HFFc6 (cell line): ENCODE measurements around the gene MTRFR. TPM values are rescaled to one million over a fixed set of nuclear protein-coding genes. Genes with fewer than 3 reads are reported as not detected.
A peak's percentile ranks its signal among the peaks of the same experiment; 100 is the strongest.

Experiments used
- DNase-seq: peaks from one replicate; pipeline ENCODE4 v3.0.0-alpha.2; 2018
- H3K27ac Mint-ChIP-seq: 2 replicates; pipeline ENCODE4 v1.8.0; 2020; ENCODE audit warnings: mild to moderate bottlenecking, mixed read lengths
- H3K27me3 Mint-ChIP-seq: 2 replicates; pipeline ENCODE4 v1.8.0; 2021; ENCODE audit warnings: mild to moderate bottlenecking, moderate library complexity, mixed read lengths; ENCODE audit not compliant: insufficient read depth
- H3K36me3 Mint-ChIP-seq: 2 replicates; pipeline ENCODE4 v1.8.0; 2021; ENCODE audit warnings: low read depth, mixed read lengths
- H3K4me1 Mint-ChIP-seq: 2 replicates; pipeline ENCODE4 v1.8.0; 2020; ENCODE audit warnings: low read depth, mixed read lengths
- H3K4me3 Mint-ChIP-seq: 2 replicates; pipeline ENCODE4 v1.8.0; 2020; ENCODE audit warnings: mild to moderate bottlenecking, moderate library complexity, mixed read lengths
- H3K9me3 Mint-ChIP-seq: 2 replicates; pipeline ENCODE4 v1.8.0; 2020; ENCODE audit warnings: mild to moderate bottlenecking, mixed read lengths
- total RNA-seq, 6 experiments: library from RNA; stranded (reverse); fragmentation: NEBNext Ultra II Directional; extraction: Animal tissue kit (Norgen Biotek cat#: 25700); gene quantifications; 2 replicates in 1 of 6; 3 replicates in 5 of 6; pipeline ENCODE4 v1.2.3, GENCODE V29; 2021
- TF ChIP-seq, protein P1 (sequence below): fragments of 200-600 bp; sonication (generic); IDR thresholded peaks from 2 replicates; pipeline ENCODE4 v1.5.0; 2021; ENCODE audit warnings: antibody characterized with exemption, mild to moderate bottlenecking

The MTRFR gene
- total RNA-seq, 6 experiments from 2014 or later = 7.8 to 9.1 (median 8.8) TPM

DNA sequence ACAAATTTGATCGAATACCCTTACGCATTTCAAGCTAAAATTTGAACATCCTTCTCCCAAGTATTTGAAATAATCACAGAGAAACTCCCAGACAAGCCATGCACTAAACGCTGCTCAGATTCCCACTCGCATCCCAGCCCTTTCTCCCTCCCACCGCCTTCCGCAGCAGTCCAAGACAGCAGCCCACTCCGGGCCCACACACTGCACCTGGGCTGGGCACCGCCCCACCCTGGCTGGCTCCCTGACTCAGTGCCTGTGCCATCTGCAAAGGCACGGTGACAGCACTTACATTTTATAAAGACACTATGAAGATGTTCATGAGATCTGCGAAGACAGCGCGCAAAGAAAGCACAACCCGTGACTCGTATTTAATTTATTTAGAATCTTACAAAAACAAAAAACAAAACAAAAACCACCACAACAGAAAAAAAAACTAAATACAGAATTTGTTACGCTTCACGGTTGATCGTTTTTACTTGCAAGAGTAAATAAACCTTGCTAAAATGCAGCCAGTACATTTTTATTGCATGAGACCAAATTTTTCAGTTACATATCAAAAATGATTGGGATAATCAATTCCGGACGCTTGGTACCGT lies 55.6 kb downstream of the MTRFR start:
- Mint-ChIP-seq H3K27ac (no peak overlapping the region), H3K9me3 (no peaks in the 10 kb centered on the region), H3K4me1 (peaks cover 6% of the 10 kb centered on the region), H3K36me3 (peaks cover 8% of the 10 kb centered on the region; the same call in 1 of the 2 replicates), H3K4me3 (no peak overlapping the region), H3K27me3 (peaks cover 2% of the 10 kb centered on the region; the same call in 1 of the 2 replicates)
- DNase-seq = no peak
- TF ChIP-seq, protein P1, sequence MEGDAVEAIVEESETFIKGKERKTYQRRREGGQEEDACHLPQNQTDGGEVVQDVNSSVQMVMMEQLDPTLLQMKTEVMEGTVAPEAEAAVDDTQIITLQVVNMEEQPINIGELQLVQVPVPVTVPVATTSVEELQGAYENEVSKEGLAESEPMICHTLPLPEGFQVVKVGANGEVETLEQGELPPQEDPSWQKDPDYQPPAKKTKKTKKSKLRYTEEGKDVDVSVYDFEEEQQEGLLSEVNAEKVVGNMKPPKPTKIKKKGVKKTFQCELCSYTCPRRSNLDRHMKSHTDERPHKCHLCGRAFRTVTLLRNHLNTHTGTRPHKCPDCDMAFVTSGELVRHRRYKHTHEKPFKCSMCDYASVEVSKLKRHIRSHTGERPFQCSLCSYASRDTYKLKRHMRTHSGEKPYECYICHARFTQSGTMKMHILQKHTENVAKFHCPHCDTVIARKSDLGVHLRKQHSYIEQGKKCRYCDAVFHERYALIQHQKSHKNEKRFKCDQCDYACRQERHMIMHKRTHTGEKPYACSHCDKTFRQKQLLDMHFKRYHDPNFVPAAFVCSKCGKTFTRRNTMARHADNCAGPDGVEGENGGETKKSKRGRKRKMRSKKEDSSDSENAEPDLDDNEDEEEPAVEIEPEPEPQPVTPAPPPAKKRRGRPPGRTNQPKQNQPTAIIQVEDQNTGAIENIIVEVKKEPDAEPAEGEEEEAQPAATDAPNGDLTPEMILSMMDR = no peak

GRCh38 chr12:123289911-123290310 lies 56.7 kb downstream of the MTRFR start:
- no peaks in the 10 kb centered on the region for H3K9me3 Mint-ChIP-seq

DNA sequence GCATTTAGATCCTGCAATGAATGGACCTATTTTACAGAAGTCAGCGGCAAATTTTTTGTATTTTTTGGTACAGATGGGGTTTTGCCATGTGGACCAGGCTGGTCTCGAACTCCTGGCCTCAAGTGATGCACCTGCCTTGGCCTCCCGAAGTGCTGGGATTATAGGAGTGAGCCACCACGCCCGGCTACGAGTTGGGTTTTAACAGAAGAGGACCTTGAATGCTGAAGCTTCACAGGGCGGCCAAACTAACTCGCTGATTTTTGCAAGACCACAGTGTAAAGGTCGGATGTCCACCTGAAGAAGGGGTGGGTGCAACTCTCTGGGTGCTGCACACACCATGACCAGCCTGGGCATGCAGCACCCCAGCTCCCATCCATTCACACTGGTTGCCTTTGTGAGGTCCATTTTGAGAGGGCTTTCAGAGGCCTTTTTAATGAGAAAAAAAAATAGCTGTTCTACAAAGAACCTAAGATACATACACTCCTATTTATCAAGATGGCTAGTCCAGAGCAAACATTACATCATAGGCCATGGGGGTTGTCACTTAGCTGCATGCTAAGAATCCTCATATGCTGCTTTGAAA lies 60.0 kb downstream of the MTRFR start:
- no peak overlapping the region for H3K27ac Mint-ChIP-seq
- no peak overlapping the region for H3K4me3 Mint-ChIP-seq
- peaks cover 27% of the 10 kb centered on the region for H3K36me3 Mint-ChIP-seq
- no peaks in the 10 kb centered on the region for H3K9me3 Mint-ChIP-seq
- no peaks in the 10 kb centered on the region for H3K4me1 Mint-ChIP-seq
- peaks cover 2% of the 10 kb centered on the region for H3K27me3 Mint-ChIP-seq
- DNase-seq = no peak
- TF ChIP-seq, protein P1 = no peak

More at GRCh38 chr12:123289911-123290310, 56.7 kb downstream of the MTRFR start:
- Mint-ChIP-seq H3K27ac (no peak overlapping the region), H3K4me1 (peaks cover 6% of the 10 kb centered on the region), H3K27me3 (peaks cover 2% of the 10 kb centered on the region; the same call in 1 of the 2 replicates), H3K36me3 (peaks cover 8% of the 10 kb centered on the region; the same call in 1 of the 2 replicates), H3K4me3 (no peak overlapping the region)
- TF ChIP-seq, protein P1 = no peak
- DNase-seq = no peak

DNA sequence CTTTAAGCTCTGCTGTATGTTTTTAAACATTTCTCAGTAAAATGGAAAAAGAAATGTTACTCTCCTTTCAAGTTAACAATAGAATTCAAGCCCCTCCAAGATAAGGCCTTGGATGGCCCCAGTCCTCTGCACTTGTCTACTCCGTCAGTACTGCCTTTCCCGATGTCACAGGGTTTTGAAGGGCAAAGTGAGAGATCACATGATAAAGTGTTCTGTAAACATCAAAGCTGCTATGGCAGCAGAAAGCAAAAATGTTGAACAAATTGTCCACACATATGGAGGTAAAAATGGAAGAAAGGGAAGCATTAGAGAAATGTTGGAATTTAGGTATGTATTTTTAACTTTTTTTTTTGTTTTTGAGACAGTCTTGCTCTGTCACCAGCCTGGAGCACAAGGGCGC lies 71.9 kb downstream of the MTRFR start:
- Mint-ChIP-seq H3K36me3 (peaks cover 33% of the 10 kb centered on the region), H3K4me3 (no peak overlapping the region), H3K27ac (peak overlapping the region; percentile 18; the same call in 1 of the 2 replicates), H3K27me3 (peaks cover 5% of the 10 kb centered on the region; the same call in 1 of the 2 replicates), H3K9me3 (no peaks in the 10 kb centered on the region), H3K4me1 (no peaks in the 10 kb centered on the region)
- TF ChIP-seq, protein P1 = no peak
- DNase-seq = no peak

DNA sequence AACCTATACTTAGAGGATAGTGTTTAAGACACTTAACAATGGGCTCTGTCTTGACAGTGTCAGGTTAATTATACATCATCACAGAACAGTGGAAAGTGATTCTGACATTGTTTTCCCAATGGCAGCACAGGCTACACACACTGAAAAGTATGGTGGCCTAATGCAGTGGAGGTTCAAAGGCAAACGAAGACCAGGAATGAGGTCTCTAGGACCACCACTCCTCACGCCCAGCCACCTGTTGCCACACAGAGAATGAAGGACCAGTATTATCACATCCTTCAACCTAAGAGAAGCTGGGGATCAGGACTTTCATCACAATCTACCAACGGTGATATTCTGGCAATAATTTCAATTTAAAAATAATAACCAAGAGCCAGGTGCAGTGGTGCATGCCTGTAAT lies 73.0 kb downstream of the MTRFR start:
- H3K9me3 Mint-ChIP-seq = no peaks in the 10 kb centered on the region
- no peak overlapping the region for H3K27ac Mint-ChIP-seq
- TF ChIP-seq, protein P1 = no peak
- H3K4me3 Mint-ChIP-seq = no peak overlapping the region
- peaks cover 5% of the 10 kb centered on the region; the same call in 1 of the 2 replicates for H3K27me3 Mint-ChIP-seq
- no peaks in the 10 kb centered on the region for H3K4me1 Mint-ChIP-seq
- peaks cover 31% of the 10 kb centered on the region for H3K36me3 Mint-ChIP-seq
- no peak for DNase-seq

Other genes starting within 250 kb of the MTRFR start
- 1 to 10 TPM; 1.5 to 5.1 (median 4.1) TPM for gene PITPNM2, start 82.3 kb upstream of the MTRFR start, total RNA-seq
- gene MPHOSPH9, start 295 bp upstream of the MTRFR start, total RNA-seq = 10 to 100 TPM; 20.7 to 28.6 (median 24.4) TPM
- 100 to 1,000 TPM; 325 to 389 (median 363) TPM for gene CDK2AP1, start 38.4 kb downstream of the MTRFR start, total RNA-seq
- 10 to 100 TPM; 32.3 to 38.2 (median 35.3) TPM for gene SBNO1, start 131.4 kb downstream of the MTRFR start, total RNA-seq
- 10 to 100 TPM; 52.2 to 64.0 (median 61.3) TPM for gene KMT5A, start 150.7 kb downstream of the MTRFR start, total RNA-seq
- gene RILPL2, start 203.2 kb downstream of the MTRFR start, total RNA-seq = 1 to 10 TPM; 4.4 to 6.0 (median 5.5) TPM
- 10 to 100 TPM; 13.0 to 20.0 (median 14.8) TPM for gene SNRNP35, start 224.7 kb downstream of the MTRFR start, total RNA-seq